ENCODE results near the gene P2RY2. TPM values are rescaled to one million over a fixed set of nuclear protein-coding genes. Genes with fewer than 3 reads are reported as not detected.

Gene P2RY2
- total RNA-seq, 1 donor from 2014 or later, result 6.5 TPM

DNA sequence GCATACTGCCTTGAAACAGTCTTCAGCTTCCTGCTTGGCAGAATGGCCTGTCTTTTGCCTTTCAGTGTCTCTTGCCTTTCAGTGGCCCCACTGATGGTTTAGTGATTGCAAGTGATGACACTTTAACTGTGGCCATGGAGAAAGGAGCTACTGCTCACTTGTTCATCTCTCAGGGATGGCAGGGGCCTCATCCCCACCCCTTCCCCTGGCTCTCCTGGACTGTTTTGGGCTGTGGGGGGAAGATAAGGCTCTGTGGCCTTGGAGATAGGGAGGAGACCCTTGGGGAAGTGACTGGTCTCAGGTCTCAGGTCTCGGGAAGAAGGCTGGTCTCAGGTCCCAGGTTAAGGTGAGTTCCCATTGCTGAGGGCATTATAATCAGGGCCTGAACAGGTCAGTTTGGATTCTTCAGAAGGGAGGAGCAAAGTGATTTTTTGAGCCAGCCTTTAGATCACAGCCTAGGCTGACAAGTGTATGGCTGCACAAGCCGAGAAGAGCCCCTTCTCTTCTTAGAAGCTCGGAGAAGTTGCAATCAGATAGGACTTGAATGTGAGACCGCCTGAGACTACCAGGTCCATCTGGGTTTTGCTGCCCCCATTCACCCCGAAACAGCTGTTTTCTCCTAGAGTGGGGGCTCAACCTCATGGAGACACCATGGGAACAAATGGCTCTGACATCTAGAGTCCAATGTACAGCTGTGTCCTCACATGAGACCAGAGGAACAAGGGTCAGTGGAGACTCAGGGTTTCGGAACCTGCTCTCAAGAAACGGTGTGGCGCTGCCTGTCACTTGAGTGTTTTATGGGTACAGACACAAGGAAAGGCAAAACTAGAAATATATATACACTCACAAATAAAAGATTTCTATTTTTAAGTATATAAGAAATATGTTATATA lies 15.9 kb upstream of the P2RY2 start:
- H3K9me3 ChIP-seq, result no peaks in the 10 kb centered on the region
- TF ChIP-seq, protein P1, sequence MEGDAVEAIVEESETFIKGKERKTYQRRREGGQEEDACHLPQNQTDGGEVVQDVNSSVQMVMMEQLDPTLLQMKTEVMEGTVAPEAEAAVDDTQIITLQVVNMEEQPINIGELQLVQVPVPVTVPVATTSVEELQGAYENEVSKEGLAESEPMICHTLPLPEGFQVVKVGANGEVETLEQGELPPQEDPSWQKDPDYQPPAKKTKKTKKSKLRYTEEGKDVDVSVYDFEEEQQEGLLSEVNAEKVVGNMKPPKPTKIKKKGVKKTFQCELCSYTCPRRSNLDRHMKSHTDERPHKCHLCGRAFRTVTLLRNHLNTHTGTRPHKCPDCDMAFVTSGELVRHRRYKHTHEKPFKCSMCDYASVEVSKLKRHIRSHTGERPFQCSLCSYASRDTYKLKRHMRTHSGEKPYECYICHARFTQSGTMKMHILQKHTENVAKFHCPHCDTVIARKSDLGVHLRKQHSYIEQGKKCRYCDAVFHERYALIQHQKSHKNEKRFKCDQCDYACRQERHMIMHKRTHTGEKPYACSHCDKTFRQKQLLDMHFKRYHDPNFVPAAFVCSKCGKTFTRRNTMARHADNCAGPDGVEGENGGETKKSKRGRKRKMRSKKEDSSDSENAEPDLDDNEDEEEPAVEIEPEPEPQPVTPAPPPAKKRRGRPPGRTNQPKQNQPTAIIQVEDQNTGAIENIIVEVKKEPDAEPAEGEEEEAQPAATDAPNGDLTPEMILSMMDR (IDR thresholded peaks at IDR 0.05), result no peak
- intact Hi-C loops (cut with DNase I), result no loop called here
- no peak for DNase-seq
- no peaks in the 10 kb centered on the region for H3K27me3 ChIP-seq (ENCODE audit: low read depth)
- H3K4me1 ChIP-seq, result peaks cover 39% of the 10 kb centered on the region
- no peak for ATAC-seq
- no peaks in the 10 kb centered on the region for H3K36me3 ChIP-seq
- H3K4me3 ChIP-seq, result no peak overlapping the region
- H3K27ac ChIP-seq, result peak overlapping the region; percentile 69

DNA sequence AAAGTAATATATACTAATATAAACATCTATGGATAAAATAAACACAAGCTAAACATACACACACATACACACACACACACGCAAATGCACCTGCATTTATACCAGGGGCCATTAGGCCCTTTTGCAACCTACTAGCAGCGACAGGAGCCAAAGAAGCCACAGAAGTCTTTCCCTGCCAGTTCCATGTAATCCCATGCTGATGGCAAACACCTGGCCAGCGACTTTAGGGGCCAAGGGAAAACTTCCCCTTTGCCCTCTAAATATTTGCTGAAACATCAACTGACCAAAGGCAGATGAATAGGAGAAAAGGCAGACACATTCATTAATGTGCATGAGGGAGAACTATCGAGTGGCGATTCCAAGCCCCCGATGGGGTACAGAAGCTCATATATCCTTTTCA lies 14.8 kb upstream of the P2RY2 start:
- H3K9me3 ChIP-seq, result no peaks in the 10 kb centered on the region
- H3K36me3 ChIP-seq, result no peaks in the 10 kb centered on the region
- no peak overlapping the region for H3K27ac ChIP-seq
- ATAC-seq, result no peak
- no peaks in the 10 kb centered on the region for H3K27me3 ChIP-seq (ENCODE audit: low read depth)
- no peak overlapping the region for H3K4me3 ChIP-seq
- H3K4me1 ChIP-seq, result peaks cover 39% of the 10 kb centered on the region
- TF ChIP-seq, protein P1 (IDR thresholded peaks at IDR 0.05), result no peak
- no peak for DNase-seq
- intact Hi-C loops (cut with DNase I), result no loop called here

DNA sequence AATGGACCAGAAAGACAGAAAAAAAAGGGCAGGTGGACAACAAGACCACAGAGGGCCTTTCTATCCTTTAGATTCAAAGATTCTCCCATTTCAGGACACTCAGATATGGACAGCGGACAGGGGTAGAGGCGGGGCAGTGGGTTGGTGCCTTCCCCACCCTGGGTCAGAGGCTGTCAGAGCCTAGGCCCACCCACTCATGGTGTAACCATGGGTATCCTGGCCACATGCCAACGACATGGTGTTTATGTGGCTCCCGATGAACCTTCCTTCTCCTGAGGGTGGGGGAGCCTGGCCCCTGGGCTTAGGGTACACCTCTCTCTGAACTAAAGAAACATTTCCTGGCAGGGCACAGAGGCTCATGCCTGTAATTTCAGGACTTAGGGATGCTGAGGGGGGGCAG lies 14.3 kb upstream of the P2RY2 start:
- intact Hi-C loops (cut with DNase I), result no loop called here
- ATAC-seq, result no peak

DNA sequence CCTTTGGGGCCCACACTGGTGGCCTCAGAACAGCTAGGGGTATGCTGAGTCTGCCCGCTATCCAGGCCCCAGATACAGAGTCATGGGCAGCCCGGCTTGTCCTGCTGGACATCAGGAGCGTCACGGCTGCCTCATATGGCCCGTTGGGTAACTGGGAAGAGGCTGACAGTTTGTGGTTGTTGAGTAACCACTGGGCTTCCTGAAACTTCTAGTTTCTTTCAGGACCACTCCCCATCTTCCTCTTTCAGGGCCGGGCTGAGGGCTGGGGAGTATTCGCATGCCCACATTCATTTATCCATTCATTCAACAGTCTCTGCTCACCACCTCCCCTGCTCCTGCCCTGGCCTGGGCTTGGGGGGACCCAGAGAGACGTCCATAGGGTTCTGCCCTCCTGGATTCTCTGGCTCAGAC lies 13.4 kb upstream of the P2RY2 start:
- peak; percentile 22 to 69 for ATAC-seq
- intact Hi-C loops (cut with DNase I), result no loop called here
- H3K27ac ChIP-seq, result no peak overlapping the region
- peak; percentile 82 for DNase-seq
- H3K4me3 ChIP-seq, result no peak overlapping the region
- no peaks in the 10 kb centered on the region for H3K9me3 ChIP-seq
- no peaks in the 10 kb centered on the region for H3K36me3 ChIP-seq
- TF ChIP-seq, protein P1 (IDR thresholded peaks at IDR 0.05), result no peak
- peaks cover 36% of the 10 kb centered on the region for H3K4me1 ChIP-seq
- H3K27me3 ChIP-seq (ENCODE audit: low read depth), result no peaks in the 10 kb centered on the region

More for the DNA sequence above, 14.3 kb upstream of the P2RY2 start:
- H3K4me3 ChIP-seq, result no peak overlapping the region
- H3K27ac ChIP-seq, result no peak overlapping the region
- TF ChIP-seq, protein P1 (IDR thresholded peaks at IDR 0.05), result no peak
- no peaks in the 10 kb centered on the region for H3K36me3 ChIP-seq
- peaks cover 38% of the 10 kb centered on the region for H3K4me1 ChIP-seq
- no peaks in the 10 kb centered on the region for H3K27me3 ChIP-seq (ENCODE audit: low read depth)
- DNase-seq, result no peak
- H3K9me3 ChIP-seq, result no peaks in the 10 kb centered on the region

DNA sequence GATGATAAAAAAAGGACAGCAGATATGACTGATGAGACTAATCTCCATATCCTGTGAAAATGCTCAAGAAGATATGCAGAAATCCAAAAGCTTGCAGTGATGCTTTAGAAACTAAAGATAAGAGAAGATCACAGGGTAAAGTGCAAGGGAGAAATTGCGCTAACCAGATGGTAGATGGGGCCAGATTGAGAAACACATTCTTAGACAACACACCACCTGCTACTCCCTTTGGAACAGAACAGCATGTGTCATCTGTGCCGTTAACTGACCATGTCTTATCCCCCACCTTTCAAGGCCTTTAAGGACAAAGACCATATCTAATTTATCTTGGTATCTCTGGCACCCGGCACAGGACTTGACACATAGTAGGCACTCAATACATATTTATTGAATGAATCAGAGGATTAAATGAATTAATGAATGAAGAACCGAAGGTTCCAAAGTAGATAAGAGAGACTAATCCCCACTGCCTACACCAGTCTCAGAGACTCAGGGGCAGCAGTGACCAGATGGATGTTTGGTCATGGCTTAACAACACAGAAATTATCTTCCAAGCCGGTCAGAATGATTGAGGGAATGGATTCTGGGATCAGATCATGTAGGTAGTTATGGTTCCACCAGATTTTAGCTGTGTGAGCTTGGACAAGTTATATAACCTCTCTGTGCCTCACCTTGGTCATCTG lies 12.3 kb upstream of the P2RY2 start:
- intact Hi-C loops (cut with DNase I), result no loop called here
- H3K4me3 ChIP-seq, result no peak overlapping the region
- TF ChIP-seq, protein P1 (IDR thresholded peaks at IDR 0.05), result no peak
- no peaks in the 10 kb centered on the region for H3K36me3 ChIP-seq
- no peak overlapping the region for H3K27ac ChIP-seq
- peaks cover 26% of the 10 kb centered on the region for H3K4me1 ChIP-seq
- no peaks in the 10 kb centered on the region for H3K27me3 ChIP-seq (ENCODE audit: low read depth)
- DNase-seq (no peak), ATAC-seq (no peak)
- no peaks in the 10 kb centered on the region for H3K9me3 ChIP-seq

Measured in lower lobe of right lung (tissue), 2 donors.